ENCODE data around the gene NDUFB1. TPM values are rescaled to one million over a fixed set of nuclear protein-coding genes. Genes with fewer than 3 reads are reported as not detected.

Gene NDUFB1
- total RNA-seq, 1 experiment from 2014 or later = 270 TPM

DNA sequence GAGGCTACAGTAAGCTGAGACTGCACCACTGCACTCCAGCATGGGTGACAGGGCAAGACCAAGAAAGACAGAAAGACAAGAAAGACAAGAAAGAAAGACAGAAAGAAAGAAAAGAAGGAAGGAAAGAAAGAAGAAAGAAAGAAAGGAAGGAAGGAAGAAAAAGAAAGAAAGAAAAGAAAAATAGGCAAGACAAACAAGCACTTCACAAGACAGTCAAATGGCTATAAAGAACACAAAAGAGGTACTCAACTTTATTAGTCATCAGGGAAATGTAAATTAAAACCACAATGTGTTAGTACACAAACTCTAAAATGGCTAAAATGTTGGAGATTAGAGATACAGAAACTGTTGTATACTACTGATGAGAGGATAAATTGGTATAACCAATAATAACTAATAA lies 21.7 kb downstream of the NDUFB1 start:
- no peak for DNase-seq (ENCODE audit: low spot score)

DNA sequence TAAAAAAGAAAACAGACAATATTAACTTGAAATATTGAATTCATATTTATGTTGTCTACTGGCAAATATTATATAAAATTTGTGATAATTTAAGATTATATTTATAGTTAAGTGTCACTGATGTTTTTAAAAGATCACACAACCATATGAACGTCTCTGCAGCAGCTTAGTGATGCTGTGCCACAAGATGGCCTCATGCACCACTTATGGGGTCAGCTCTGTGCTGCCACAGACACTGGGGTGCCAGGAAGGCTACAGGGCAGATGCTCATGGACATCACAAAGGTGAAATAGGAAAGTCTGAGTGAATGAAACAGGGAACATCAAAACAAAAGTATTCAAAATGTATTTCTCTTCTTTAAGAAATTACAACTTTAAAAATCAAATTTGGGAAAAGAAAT lies 28.2 kb downstream of the NDUFB1 start:
- no peak for DNase-seq (ENCODE audit: low spot score)

DNA sequence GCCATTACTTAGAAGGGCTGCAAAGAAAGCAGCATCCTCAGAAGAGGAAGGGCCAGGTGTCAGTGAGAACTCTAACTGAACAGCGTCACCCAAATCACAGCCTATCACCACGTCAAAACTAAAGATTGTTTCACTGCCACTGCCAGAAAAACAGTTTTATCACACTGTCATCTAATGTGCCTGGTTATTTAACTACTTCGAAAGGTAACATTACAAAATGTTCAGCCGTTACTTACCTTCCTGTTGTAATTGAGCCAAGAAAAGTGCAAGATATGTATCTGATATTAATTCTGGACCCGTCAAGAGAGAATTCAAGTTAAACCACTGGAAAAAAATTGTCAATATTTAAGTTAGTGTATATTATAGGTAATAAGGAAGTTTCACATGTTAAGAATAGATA lies 33.0 kb downstream of the NDUFB1 start:
- no peak for DNase-seq (ENCODE audit: low spot score)

DNA sequence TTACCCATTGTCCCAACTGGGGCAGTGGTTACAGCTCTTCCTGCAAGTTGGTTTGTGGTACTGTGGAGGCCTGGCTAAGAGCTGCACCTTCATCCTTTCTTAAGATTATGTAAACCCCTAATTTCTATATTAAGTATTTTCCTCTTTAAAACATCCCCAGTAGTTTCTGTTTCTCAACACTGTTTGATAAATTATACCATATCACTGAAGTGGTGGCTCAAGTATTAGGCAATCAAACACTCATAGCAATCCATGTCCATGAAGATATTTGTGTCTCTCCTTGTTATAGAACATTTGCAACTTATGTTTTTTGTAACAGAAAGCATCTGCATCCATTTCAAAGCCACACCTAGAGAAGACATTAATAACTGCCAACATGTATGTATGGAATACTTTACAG lies 47.0 kb downstream of the NDUFB1 start:
- no peak for DNase-seq (ENCODE audit: low spot score)

Other genes with a start within 250 kb of the NDUFB1 start
- not detected in 2 replicates for gene FBLN5, start 174.0 kb downstream of the NDUFB1 start, total RNA-seq (2014; rRNA removed; shearing (Covaris generic))
- gene TRIP11, start 81.6 kb downstream of the NDUFB1 start, total RNA-seq (2014; rRNA removed; shearing (Covaris generic)) = 7.1 and 11.1 TPM in 2 replicates
- 7.5 and 13.7 TPM in 2 replicates for gene ATXN3, start 15.1 kb downstream of the NDUFB1 start, total RNA-seq (2014; rRNA removed; shearing (Covaris generic))
- gene CPSF2, start 263 bp upstream of the NDUFB1 start, total RNA-seq (2014; rRNA removed; shearing (Covaris generic)) = 11.9 and 23.1 TPM in 2 replicates
- not detected in 2 replicates for gene SLC24A4, start 201.5 kb upstream of the NDUFB1 start, total RNA-seq (2014; rRNA removed; shearing (Covaris generic))

All from HT-29 (cell line).